Ectodermal cell (in vitro differentiated cells): ENCODE results near the gene METTL3. TPM values are rescaled to one million over a fixed set of nuclear protein-coding genes. Genes with fewer than 3 reads are reported as not detected.
"Not testable (repeated sequence)": the region's sequence is repeated elsewhere in the genome, so short reads cannot be mapped to it uniquely, and the experiment has no call there.

ENCODE experiments used
- H3K27ac ChIP-seq: 2 replicates; pipeline ENCODE4 v1.7.0; 2013; ENCODE audit warnings: mild to moderate bottlenecking, low read depth, low read length; ENCODE audit not compliant: insufficient read depth, poor library complexity, severe bottlenecking
- H3K27me3 ChIP-seq: 2 replicates; pipeline ENCODE4 v1.7.0; 2013; ENCODE audit warnings: mild to moderate bottlenecking, low read length; ENCODE audit not compliant: insufficient read depth, control insufficient read depth, poor library complexity, severe bottlenecking
- H3K36me3 ChIP-seq: one replicate; pipeline ENCODE4 v1.7.0; 2013; ENCODE audit warnings: low read length; ENCODE audit not compliant: control insufficient read depth, insufficient read depth
- H3K4me1 ChIP-seq: one replicate; pipeline ENCODE4 v1.7.0; 2013; ENCODE audit warnings: low read length; ENCODE audit not compliant: control insufficient read depth, insufficient read depth
- H3K4me3 ChIP-seq: 2 replicates; pipeline ENCODE4 v1.7.0; 2013; ENCODE audit warnings: low read depth, low read length, control low read depth; ENCODE audit not compliant: insufficient read depth
- H3K9me3 ChIP-seq: 2 replicates; pipeline ENCODE4 v1.7.0; 2013; ENCODE audit warnings: mild to moderate bottlenecking, low read length, moderate library complexity; ENCODE audit not compliant: control insufficient read depth
- WGBS, 2 experiments: methylation state at CpG; one replicate each; pipeline ENCODE4 v1.1.7; 2013; ENCODE audit warnings: missing lambda C conversion rate in 2 of 2; 5-methylcytosine and 5-hydroxymethylcytosine counted together
- polyA plus RNA-seq, 4 experiments: library from polyadenylated mRNA; stranded (reverse); fragments of 50-300 nt; gene quantifications; one replicate each; pipeline ENCODE4 v1.2.3, GENCODE V29; 2013

The METTL3 gene
- polyA plus RNA-seq (2013, experiment 1 of 4) = 108 TPM
- polyA plus RNA-seq (2013, experiment 2 of 4) = 97.3 TPM
- 71.6 TPM for polyA plus RNA-seq (2013, experiment 3 of 4)
- 80.0 TPM for polyA plus RNA-seq (2013, experiment 4 of 4)

- H3K9me3 ChIP-seq = no peaks in the 10 kb centered on the region
- H3K4me3 ChIP-seq = peak within 1 kb of the TSS; percentile 65
- no peaks in the 10 kb centered on the region for H3K27me3 ChIP-seq
- H3K27ac ChIP-seq = peak within 1 kb of the TSS; percentile 69
- H3K36me3 ChIP-seq = peaks cover 10% of the 10 kb centered on the region
- peaks cover 7% of the 10 kb centered on the region for H3K4me1 ChIP-seq
- 0% methylated on average over 53 of the region's 53 CpGs for WGBS, 2 experiments
Observed at GRCh38 chr14:21510735-21511657, at the start of gene METTL3. METTL3 (minus strand) TSS chr14:21511340; CDS start chr14:21511223, 117 bp downstream.

GRCh38 chr14:21558703-21559170 is 47.6 kb upstream of the METTL3 start:
- no peak overlapping the region for H3K27ac ChIP-seq
- no peaks in the 10 kb centered on the region for H3K27me3 ChIP-seq
- no peak overlapping the region for H3K4me3 ChIP-seq
- H3K4me1 ChIP-seq = peaks cover 5% of the 10 kb centered on the region
- WGBS, 2 experiments = 94% methylated on average over 8 of the region's 8 CpGs
- H3K36me3 ChIP-seq = no peaks in the 10 kb centered on the region
- no peaks in the 10 kb centered on the region for H3K9me3 ChIP-seq

GRCh38 chr14:21557084-21557901 is 46.2 kb upstream of the METTL3 start:
- 5 to 6% methylated on average over 7 to 11 of the region's 11 CpGs for WGBS, 2 experiments
- peak overlapping the region; percentile 1 for H3K4me3 ChIP-seq
- no peaks in the 10 kb centered on the region for H3K36me3 ChIP-seq
- H3K9me3 ChIP-seq = no peaks in the 10 kb centered on the region
- peaks cover 5% of the 10 kb centered on the region for H3K4me1 ChIP-seq
- H3K27me3 ChIP-seq = no peaks in the 10 kb centered on the region
- peak overlapping the region; percentile 95 for H3K27ac ChIP-seq

- Histone ChIP-seq H3K27ac (peak overlapping the region; percentile 95), H3K9me3 (no peaks in the 10 kb centered on the region), H3K36me3 (no peaks in the 10 kb centered on the region), H3K27me3 (no peaks in the 10 kb centered on the region), H3K4me1 (peaks cover 5% of the 10 kb centered on the region), H3K4me3 (no peak overlapping the region)
- WGBS, 2 experiments = 64 to 65% methylated on average over 4 to 5 of the region's 5 CpGs
Observed at GRCh38 chr14:21556378-21557083, 45.4 kb upstream of the METTL3 start.

GRCh38 chr14:21553266-21553665 is 42.1 kb upstream of the METTL3 start:
- H3K36me3 ChIP-seq = no peaks in the 10 kb centered on the region
- H3K9me3 ChIP-seq = no peaks in the 10 kb centered on the region
- H3K4me3 ChIP-seq = no peak overlapping the region
- no peak overlapping the region for H3K27ac ChIP-seq
- H3K4me1 ChIP-seq = peaks cover 5% of the 10 kb centered on the region
- no peaks in the 10 kb centered on the region for H3K27me3 ChIP-seq
- 81 to 88% methylated on average over 2 to 3 of the region's 3 CpGs for WGBS, 2 experiments

GRCh38 chr14:21544588-21544987 is 33.4 kb upstream of the METTL3 start:
- H3K9me3 ChIP-seq, H3K36me3 ChIP-seq, H3K27ac ChIP-seq, H3K27me3 ChIP-seq, H3K4me3 ChIP-seq: not testable (repeated sequence)
- WGBS, 2 experiments = 86 to 94% methylated on average over 6 to 7 of the region's 7 CpGs
- peaks cover 24% of the 10 kb centered on the region for H3K4me1 ChIP-seq

- WGBS, 2 experiments = 63 to 65% methylated on average over 5 of the region's 5 CpGs
- Histone ChIP-seq H3K4me3 (no peak overlapping the region), H3K36me3 (no peaks in the 10 kb centered on the region)
Observed at GRCh38 chr14:21543963-21544362, 32.8 kb upstream of the METTL3 start.

GRCh38 chr14:21543521-21543960 is 32.4 kb upstream of the METTL3 start:
- peak overlapping the region; percentile 28 for H3K27ac ChIP-seq
- 8 to 16% methylated on average over 5 to 6 of the region's 7 CpGs for WGBS, 2 experiments
- H3K27me3 ChIP-seq = no peaks in the 10 kb centered on the region
- H3K4me1 ChIP-seq = peaks cover 34% of the 10 kb centered on the region
- H3K9me3 ChIP-seq = no peaks in the 10 kb centered on the region
- no peaks in the 10 kb centered on the region for H3K36me3 ChIP-seq
- no peak overlapping the region for H3K4me3 ChIP-seq

More at GRCh38 chr14:21543963-21544362, 32.8 kb upstream of the METTL3 start:
- no peaks in the 10 kb centered on the region for H3K9me3 ChIP-seq
- H3K27me3 ChIP-seq = no peaks in the 10 kb centered on the region
- peaks cover 30% of the 10 kb centered on the region for H3K4me1 ChIP-seq
- peak overlapping the region; percentile 28 for H3K27ac ChIP-seq

- Histone ChIP-seq H3K9me3 (no peaks in the 10 kb centered on the region), H3K4me1 (peaks cover 40% of the 10 kb centered on the region), H3K27me3 (no peaks in the 10 kb centered on the region), H3K27ac (no peak overlapping the region), H3K4me3 (no peak overlapping the region), H3K36me3 (no peaks in the 10 kb centered on the region)
- WGBS, 2 experiments = 86 to 88% methylated on average over 6 of the region's 9 CpGs
Observed at GRCh38 chr14:21541413-21542074, 30.4 kb upstream of the METTL3 start.
